ENCODE results near the gene S100A8.
"Not testable (repeated sequence)": the region's sequence is repeated elsewhere in the genome, so short reads cannot be mapped to it uniquely, and the experiment has no call there.

S100A8 gene

DNA sequence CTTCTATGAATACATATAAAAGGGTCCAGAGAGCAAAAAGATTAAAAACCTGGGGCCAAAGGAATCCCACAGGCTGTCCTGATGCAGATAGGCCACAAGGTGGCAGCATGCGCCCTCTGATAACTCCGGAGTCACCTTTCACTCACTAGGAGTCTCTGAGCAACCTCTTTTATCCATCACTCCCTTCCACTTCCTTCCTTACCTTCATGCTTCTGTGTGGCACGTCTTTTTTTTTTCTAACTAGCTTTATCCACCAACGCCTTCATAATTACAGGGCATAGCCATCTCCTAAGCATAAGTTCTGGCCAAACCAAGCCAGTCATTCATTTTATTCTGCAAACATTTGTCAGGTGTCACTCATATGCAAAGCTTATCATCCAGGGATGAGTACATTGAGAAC lies 38.4 kb downstream of the S100A8 start:
- no peak overlapping the region for H3K9ac ChIP-seq (ENCODE audit: insufficient read length)
- no peaks in the 10 kb centered on the region for H3K36me3 ChIP-seq (ENCODE audit: insufficient read depth, low read length)
- no peak overlapping the region for H3K27ac ChIP-seq
- TF ChIP-seq FOXP2 (optimal IDR thresholded peaks at IDR 0.05; ENCODE audit: control extremely low read depth, extremely low read length, insufficient read depth) (no peak), EZH2 (IDR thresholded peaks at IDR 0.05) (no peak), POLR2AphosphoS5 (IDR thresholded peaks at IDR 0.05; ENCODE audit: borderline replicate concordance, low read depth, low read length) (no peak)
- no peak for DNase-seq (ENCODE audit: low read depth, low spot score)
- H3K4me3 ChIP-seq: no peak overlapping the region
- H3K9me3 ChIP-seq (ENCODE audit: low read depth, low read length): no peaks in the 10 kb centered on the region

DNA sequence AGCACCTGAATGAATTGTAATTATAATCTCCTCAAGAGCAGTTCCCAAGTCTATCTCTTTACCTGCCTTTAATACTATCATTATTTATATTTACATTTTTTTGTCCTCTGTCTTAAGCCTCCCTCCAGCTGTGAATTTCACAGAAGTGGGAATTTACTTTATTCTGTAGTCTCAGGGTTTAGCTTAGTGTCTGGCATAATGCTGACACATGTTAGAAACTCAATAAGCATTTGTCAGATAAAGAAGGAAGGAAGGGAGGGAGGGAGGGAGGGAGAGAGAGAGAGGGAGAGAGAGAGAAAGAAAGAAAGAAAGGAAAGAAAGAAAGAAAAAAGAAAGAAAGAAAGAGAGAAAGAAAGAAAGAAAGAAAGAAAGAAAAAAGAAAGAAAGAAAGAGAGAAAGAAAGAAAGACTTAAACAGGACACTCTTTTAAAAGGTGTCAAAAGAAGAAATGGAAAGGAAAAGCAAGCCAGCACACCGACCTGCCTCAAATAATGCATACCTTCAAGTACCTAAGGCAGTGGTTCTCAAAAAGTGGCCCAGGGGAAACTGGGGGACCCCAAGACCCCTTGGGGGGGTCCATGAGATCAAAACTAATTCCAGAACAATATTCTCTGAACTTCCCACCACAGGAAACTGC lies 40.4 kb downstream of the S100A8 start:
- Histone ChIP-seq H3K4me3 (no peak overlapping the region), H3K9ac (ENCODE audit: insufficient read length) (no peak overlapping the region), H3K27ac (no peak overlapping the region), H3K36me3 (ENCODE audit: insufficient read depth, low read length) (no peaks in the 10 kb centered on the region), H3K9me3 (ENCODE audit: low read depth, low read length) (no peaks in the 10 kb centered on the region)
- no peak for DNase-seq (ENCODE audit: low read depth, low spot score)
- TF ChIP-seq EZH2 (IDR thresholded peaks at IDR 0.05) (no peak), POLR2AphosphoS5 (IDR thresholded peaks at IDR 0.05; ENCODE audit: borderline replicate concordance, low read depth, low read length) (no peak), FOXP2 (optimal IDR thresholded peaks at IDR 0.05; ENCODE audit: control extremely low read depth, extremely low read length, insufficient read depth) (no peak)

DNA sequence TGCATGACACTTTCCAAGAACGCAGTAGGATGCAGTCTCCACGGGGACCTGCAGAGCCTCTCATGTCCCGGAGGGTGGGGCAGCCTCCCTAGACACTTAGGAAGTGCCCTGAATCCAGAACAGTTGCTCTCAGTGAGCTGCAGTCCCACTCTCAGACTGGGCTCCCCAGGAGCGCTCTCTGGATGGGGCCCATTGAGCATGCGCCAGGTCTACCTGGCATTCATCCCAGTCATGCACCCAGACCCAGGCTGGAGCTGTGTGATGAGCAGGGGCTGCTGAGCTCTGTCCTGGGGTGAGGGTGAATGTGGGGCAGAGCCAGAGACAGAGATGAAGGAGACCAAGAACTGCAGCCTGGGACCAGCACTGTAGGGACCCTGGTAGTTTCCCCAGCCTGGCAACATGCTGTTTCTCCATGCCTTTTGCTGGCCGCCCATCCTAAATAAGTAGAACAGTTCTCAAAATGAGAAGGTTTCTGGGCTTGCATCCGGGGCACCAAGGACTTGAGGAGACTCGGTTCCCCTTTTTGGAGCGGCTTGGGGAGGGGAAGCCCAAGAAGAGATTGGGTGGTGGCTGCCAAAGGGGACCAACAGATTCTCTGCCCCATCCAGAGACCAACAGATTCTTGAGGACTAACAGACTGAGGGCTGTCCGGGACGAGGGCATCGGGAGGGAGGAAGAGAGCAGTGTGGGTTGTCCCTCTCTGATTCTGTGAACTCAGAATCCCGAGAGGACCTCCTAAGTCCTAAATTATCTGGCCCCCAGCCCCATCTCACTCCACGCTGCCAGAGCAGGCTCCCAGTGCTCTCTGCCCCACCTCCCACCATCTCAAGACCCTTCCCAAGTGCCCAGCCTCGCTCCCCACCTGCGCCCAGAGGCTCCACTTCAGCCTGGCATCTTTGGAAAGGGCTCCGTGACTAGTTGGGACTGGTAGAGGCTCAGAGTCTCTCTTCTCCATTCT lies 41.2 kb downstream of the S100A8 start:
- TF ChIP-seq EZH2 (IDR thresholded peaks at IDR 0.05): no peak
- TF ChIP-seq POLR2AphosphoS5 (IDR thresholded peaks at IDR 0.05; ENCODE audit: borderline replicate concordance, low read depth, low read length): no peak
- no peak for TF ChIP-seq FOXP2 (optimal IDR thresholded peaks at IDR 0.05; ENCODE audit: control extremely low read depth, extremely low read length, insufficient read depth)
- DNase-seq (ENCODE audit: low read depth, low spot score): no peak
- no peak overlapping the region for H3K4me3 ChIP-seq
- H3K9me3 ChIP-seq (ENCODE audit: low read depth, low read length): no peaks in the 10 kb centered on the region
- H3K9ac ChIP-seq (ENCODE audit: insufficient read length): no peak overlapping the region
- H3K36me3 ChIP-seq (ENCODE audit: insufficient read depth, low read length): no peaks in the 10 kb centered on the region
- H3K27ac ChIP-seq: no peak overlapping the region

DNA sequence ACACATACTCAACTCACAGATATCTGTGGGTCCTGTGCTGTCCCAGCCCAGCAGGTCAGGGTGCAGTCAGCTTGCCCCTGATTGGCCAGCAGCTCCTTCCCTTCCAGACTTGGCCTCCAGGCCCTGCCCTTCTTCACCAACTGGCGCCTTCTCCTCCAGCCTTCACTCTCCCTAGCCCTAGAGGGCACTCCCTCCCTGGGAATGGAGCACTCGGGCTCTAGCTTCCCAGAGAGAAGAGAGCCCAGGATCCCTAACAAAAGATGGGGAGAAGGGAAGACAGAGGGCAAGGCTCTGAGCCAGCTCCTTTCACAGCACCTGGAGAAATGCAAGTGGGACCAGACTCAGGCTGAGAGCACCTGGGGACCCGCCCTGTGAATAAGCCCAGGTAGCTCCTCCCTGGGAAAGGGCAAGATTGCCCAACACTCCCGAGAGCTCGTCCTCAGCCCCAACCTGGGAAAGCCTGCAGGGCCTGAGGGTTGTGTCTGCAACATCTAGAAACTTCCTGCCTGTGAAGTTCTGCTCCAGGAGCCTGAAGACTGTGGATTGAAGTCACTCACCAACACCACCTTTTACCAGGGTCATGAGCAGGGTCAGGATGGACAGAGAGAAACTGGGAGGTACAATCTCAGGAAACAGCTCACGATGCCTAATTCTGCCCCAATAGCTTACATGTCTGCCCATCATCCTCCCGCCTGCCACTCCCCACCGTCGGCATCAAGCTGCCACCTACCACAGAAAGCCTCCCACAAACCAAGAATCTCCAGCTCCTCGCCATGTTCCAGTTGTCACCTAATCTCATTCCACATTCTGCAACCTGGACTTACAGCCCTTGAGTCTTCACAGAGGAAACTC lies 42.1 kb downstream of the S100A8 start, which contains the start of gene PGLYRP4:
Gene PGLYRP4, minus strand, starts transcription at position 331 of the 852 bp plus-strand sequence. CDS start 909 bp downstream, outside the sequence.
- Histone ChIP-seq H3K4me3 (no peak within 1 kb of the TSS), H3K9me3 (ENCODE audit: low read depth, low read length) (no peaks in the 10 kb centered on the region), H3K36me3 (ENCODE audit: insufficient read depth, low read length) (no peaks in the 10 kb centered on the region), H3K9ac (ENCODE audit: insufficient read length) (no peak within 1 kb of the TSS), H3K27ac (no peak within 1 kb of the TSS)
- TF ChIP-seq FOXP2 (optimal IDR thresholded peaks at IDR 0.05; ENCODE audit: control extremely low read depth, extremely low read length, insufficient read depth): no peak
- no peak for TF ChIP-seq POLR2AphosphoS5 (IDR thresholded peaks at IDR 0.05; ENCODE audit: borderline replicate concordance, low read depth, low read length)
- no peak for TF ChIP-seq EZH2 (IDR thresholded peaks at IDR 0.05)
- DNase-seq (ENCODE audit: low read depth, low spot score): no peak

DNA sequence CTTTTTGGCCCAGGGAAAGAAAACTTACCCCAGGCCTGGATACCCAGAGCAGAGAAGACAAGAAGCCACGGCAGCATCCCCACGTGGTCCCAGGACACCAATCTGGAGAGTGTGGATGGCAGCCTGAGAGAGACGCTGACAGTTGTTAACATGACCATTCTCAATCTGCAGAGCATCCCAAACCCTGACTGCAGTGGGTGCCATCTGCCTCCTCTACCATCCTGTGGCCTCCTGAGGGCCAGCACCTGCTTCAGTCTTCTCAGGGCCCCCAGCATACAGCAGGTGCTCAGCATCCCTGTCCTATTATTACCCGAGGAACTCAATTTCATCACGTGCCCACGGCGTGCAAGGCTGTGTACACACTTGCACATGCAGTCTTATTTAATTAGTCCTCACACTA lies 43.0 kb downstream of the S100A8 start:
- Histone ChIP-seq H3K27ac (no peak overlapping the region), H3K9ac (ENCODE audit: insufficient read length) (no peak overlapping the region), H3K36me3 (ENCODE audit: insufficient read depth, low read length) (no peaks in the 10 kb centered on the region), H3K9me3 (ENCODE audit: low read depth, low read length) (no peaks in the 10 kb centered on the region), H3K4me3 (no peak overlapping the region)
- no peak for DNase-seq (ENCODE audit: low read depth, low spot score)
- no peak for TF ChIP-seq FOXP2 (optimal IDR thresholded peaks at IDR 0.05; ENCODE audit: control extremely low read depth, extremely low read length, insufficient read depth)
- TF ChIP-seq EZH2 (IDR thresholded peaks at IDR 0.05): no peak
- no peak for TF ChIP-seq POLR2AphosphoS5 (IDR thresholded peaks at IDR 0.05; ENCODE audit: borderline replicate concordance, low read depth, low read length)

DNA sequence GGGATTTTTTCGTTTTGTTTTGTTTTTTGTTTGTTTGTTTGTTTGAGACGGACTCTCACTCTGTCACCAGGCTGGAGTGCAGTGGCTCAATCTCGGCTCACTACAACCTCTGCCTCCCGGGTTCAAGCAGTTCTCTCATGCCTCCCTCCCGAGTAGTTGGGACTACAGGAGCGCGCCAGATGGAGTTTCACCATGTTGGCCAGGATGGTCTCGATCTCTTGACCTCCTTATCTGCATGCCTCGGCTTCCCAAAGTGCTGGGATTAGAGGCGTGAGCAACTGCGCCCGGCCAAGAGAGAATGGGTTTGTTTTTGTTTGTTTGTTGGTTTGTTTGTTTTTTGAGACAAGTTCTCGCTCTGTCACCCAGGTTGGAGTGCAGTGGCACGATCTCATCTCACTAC lies 43.8 kb downstream of the S100A8 start:
- not testable (repeated sequence) for H3K9me3 ChIP-seq (ENCODE audit: low read depth, low read length); H3K36me3 ChIP-seq (ENCODE audit: insufficient read depth, low read length); H3K27ac ChIP-seq; H3K4me3 ChIP-seq; DNase-seq (ENCODE audit: low read depth, low spot score); H3K9ac ChIP-seq (ENCODE audit: insufficient read length)

DNA sequence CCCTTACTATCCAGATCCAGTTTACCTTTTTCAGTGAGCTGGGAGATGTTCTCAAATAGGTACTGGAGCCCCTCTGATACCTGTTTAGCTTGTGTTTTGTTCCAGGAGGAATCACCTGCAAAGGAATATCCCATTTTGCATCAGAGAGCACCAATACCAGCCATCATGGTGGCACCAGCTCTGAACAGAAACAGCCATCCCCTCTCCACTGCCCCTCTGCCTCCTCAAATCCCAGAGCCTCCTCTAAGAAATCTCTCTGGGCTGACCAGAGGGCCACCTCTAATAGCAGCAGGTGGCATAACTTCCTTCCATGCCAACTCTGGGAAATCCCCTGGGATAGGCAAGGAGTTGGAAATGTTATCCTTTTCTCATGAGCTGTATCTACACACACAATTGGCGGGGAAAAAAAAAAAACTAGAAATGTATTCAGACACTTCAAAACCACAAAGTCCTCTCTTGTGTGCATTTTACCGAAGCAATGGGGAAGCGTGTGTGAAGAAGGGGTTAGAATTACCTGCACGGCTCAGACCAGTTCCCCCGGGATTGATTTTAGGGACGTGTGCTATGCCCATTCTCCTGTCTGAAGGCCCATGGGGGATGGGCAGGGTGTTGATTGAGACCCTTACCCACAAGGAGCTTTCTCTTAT lies 44.7 kb downstream of the S100A8 start:
- DNase-seq (ENCODE audit: low read depth, low spot score): no peak
- no peaks in the 10 kb centered on the region for H3K9me3 ChIP-seq (ENCODE audit: low read depth, low read length)
- no peak overlapping the region for H3K4me3 ChIP-seq
- no peaks in the 10 kb centered on the region for H3K36me3 ChIP-seq (ENCODE audit: insufficient read depth, low read length)
- H3K9ac ChIP-seq (ENCODE audit: insufficient read length): no peak overlapping the region
- no peak for TF ChIP-seq EZH2 (IDR thresholded peaks at IDR 0.05)
- no peak for TF ChIP-seq FOXP2 (optimal IDR thresholded peaks at IDR 0.05; ENCODE audit: control extremely low read depth, extremely low read length, insufficient read depth)
- TF ChIP-seq POLR2AphosphoS5 (IDR thresholded peaks at IDR 0.05; ENCODE audit: borderline replicate concordance, low read depth, low read length): no peak
- no peak overlapping the region for H3K27ac ChIP-seq
